ENCODE measurements around the gene DNAI4.
A peak's percentile ranks its signal among the peaks of the same experiment; 100 is the strongest.
"Not testable (repeated sequence)": the region's sequence is repeated elsewhere in the genome, so short reads cannot be mapped to it uniquely, and the experiment has no call there.

The DNAI4 gene, protein sequence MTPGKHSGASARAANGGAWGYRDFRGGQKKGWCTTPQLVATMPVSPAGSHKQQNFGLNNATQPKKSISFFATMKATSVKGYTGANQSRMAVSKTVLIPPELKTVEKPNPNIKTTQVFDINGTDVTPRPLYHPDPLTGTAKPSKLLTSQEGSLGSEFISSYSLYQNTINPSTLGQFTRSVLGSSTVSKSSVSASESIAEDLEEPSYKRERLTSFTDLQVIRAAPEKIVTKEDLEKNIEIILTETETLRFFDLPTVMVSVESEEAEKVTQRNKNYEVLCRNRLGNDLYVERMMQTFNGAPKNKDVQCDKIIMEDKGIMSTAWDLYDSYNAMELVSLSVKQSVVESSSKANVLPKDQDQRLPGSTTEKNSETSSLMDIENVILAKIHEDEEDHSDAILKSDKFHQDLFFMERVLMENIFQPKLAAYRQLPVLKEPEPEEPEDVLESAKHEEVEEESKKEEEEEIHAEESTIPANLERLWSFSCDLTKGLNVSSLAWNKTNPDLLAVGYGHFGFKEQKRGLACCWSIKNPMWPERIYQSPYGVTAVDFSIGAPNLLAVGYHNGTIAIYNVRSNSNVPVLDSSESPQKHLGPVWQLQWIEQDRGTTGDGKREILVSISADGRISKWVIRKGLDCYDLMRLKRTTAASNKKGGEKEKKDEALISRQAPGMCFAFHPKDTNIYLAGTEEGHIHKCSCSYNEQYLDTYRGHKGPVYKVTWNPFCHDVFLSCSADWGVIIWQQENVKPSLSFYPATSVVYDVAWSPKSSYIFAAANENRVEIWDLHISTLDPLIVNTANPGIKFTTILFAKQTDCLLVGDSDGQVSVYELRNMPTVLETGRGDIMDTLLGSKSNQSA

DNA sequence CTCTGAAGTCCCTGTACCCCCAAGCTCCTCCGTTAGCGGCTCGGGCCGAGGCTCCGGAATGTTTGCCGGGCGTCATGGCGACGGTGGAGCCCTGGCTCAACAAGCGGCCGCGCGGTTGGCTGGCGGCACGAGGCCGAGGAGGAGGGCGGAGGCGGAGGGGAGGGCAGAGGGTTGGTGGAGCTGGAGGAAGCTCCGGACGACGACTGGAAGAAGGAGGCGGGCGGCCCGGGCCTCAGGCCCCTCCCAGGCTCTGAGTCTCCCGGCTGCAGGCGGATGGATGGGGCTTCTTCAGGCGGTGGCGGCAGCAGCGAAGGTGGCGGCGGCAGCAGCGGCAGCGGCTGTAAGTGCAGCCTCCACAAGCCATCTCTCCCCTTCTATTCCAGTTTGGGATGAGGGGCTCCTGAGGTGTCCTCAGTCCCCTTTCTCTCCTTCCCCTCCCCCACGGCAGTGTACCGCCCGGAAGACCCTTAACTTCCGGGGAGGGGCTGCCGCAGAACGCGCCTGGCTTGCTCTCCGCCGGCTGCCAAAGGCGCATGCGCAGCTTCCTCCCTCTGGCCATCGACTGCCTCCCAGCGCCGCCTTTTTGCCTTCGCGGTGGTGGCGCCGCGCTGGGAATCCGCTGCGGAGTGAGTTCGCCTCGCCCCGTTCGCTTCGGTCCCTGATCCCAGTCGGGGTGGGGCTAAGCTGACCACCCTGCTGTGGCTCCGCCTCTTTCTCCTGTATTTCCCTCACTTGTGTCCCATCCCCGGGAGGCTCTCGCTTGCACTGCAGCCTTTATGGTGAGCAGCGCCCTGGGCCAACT, at the start of gene DNAI4, which contains the start of gene MIER1:
TSS of gene DNAI4 (minus strand) at position 101 of the 802 bp plus-strand sequence. CDS start at position 76, 25 bp downstream.
TSS of gene MIER1 (plus strand) at position 235 of the 802 bp plus-strand sequence. CDS start at position 274, 39 bp downstream.
- DNase-seq, result peak; percentile 95 to 96

DNA sequence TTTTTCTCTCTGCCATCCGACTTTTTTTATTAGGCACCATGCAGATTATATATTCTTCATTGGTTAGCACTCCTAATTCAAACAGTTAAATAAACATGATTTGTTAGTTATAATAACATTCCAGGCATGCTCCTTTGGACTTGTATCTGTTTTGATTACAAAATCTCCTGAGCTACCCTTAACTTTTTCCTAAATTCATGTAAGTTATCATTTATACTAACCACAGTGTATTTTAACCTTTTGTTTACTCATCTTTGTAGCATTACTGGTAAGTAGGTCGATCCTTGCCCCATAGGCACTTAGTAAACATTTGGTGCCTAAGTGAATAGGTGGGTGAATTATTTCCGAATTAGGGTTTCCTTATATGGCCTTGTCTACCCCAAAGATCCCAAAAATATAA, 43.9 kb upstream of the DNAI4 start:
- DNase-seq, result no peak

DNA sequence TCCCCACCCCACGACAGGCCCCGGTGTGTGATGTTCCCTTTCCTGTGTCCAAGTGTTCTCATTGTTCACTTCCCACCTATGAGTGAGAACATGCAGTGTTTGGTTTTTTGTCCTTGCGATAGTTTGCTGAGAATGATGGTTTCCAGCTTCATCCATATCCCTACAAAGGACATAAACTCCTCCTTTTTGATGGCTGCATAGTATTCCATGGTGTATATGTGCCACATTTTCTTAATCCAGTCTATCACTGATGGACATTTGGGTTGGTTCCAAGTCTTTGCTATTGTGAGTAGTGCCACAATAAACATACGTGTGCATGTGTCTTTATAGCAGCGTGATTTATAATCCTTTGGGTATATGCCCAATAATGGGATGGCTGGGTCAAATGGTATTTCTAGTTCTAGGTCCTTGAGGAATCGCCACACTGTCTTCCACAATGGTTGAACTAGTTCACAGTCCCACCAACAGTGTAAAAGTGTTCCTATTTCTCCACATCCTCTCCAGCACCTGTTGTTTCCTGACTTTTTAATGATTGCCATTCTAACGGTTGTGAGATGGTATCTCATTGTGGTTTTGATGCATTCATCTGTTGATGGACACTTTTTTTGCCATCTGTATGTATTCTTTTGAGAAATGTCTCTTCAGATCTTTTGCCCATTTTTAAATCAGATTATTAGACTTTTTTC, 41.7 kb upstream of the DNAI4 start:
- DNase-seq, result not testable (repeated sequence)

DNA sequence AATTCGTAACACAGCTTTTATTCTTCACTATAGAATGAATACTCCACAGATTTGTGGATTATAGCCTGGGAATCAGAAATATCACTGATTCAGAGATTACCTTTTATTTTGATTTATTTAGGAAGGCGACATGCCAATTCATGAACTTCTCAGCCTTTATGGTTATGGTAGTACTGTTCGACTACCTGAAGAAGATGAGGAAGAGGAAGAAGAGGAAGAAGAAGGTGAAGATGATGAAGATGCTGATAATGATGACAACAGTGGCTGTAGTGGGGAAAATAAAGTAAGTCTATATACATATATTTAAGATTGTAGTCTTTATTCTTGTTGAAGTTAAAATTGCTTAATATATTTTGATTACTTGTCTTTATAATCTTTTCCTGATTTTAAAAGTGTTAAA, 33.3 kb upstream of the DNAI4 start:
- no peak for DNase-seq

DNA sequence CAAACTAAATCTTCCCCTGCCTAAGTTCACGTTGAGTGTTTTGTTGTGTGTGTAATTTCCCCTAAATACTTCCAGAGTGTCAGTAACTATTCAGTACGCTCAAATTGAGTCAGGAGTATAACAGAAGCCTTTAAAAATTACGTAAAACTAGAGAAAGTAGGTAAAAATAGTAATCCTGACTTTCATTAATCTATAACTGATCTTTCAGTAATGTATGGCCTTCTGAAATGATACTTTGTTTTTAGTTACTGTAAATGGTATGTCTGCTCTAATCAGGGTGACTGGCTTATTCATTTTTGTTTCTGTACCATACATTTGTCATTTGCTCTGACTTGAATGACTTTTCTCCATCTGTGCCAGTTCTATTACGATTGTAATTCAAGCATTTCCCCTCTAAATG, 29.6 kb upstream of the DNAI4 start:
- DNase-seq, result no peak

DNA sequence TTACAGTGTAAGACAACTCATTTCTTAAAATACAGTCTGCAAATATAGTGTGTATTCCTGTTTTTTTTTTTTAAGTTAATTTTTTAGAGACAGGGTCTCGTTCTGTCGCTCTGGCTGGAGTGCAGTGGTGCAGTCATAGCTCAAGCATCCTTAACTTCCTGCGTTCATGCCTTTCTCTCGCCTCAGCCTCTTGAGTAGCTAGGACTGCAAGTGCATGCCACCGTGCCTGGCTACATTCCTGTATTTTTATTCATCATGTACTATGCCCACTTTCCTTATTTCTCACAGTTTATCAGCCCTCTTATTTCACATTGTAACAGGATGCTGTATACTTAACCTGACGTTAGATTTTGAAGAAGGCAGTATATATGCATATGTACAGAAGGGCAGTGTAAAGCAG, 26.9 kb upstream of the DNAI4 start:
- DNase-seq, result no peak

DNA sequence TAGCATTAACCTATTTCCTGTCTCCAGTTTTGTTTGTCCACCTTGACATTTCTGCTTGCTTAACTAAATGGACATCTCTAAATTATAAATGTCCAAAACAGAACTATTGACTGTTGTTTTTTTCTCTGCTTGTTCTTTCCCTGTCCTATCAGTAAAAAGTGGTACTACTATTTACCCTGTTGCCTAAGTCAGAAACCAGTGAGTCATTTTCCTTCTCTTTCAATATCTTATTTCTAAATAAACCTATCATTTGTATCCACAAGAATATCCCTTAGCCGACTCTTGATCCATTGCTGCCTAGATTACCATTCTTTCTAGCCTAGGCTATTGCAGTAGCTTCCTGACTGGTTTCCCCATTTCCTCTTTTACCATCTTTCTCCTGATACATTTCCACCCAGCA, 22.6 kb upstream of the DNAI4 start:
- DNase-seq, result no peak

DNA sequence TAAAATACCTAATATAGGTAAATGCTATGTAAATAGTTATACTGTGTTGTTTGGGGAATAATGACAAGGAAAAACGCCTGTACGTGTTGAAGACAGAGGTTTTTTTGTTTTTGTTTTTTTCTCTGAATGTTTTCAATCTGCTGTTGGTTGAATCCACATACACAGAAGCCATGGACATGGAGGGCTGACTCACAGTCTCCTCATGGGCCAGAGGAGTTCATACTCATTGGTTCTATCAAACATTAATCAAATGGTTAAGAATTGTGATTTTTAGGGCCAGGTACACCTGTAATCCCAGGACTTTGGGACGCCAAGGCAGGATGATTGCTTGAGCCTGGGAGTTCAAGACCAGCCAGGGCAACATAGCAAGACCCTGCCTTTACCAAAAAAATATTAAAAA, 20.7 kb upstream of the DNAI4 start:
- DNase-seq, result no peak

DNA sequence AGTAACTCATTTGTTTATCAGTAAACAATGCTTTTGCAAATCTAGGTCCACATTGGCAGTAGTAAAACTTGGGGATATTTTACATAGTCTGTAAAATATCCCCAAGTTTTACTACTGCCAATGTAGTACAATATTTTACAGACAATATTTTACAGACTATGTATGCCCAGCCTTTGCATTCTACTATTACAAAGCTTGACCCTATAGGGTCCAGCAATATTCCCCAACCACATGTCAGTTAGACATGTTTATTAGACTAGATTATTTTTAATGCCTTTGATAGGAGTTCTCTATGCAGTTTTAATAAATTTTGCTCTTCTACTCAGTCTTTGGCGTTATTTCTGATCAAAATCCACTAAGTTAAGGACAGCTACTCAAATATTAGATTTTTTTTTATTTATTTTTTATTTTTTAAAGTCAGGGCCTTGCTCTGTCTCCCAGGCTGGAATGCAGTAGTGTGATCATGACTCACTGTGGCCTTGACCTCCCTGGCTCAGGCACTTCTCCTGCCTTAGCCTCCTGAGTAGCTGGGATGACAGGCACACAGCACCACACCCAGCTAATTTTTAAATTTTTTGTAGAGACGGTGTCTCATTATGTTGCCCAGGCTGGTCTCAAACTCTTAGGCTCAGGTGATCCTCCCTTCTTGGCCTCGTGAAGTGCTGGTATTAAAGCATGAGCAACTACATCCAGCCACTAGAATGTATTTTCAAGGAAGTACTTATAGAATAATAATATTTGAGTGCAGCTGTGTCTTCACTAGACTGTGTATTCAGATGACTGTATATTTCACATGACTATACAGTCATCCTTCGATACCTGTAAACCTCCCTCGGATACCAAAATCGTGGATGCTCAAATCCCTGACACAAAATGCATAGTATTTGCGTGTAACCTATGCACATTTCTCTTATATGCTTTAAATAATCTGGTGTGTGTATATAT, 19.9 kb upstream of the DNAI4 start:
- no peak for DNase-seq

DNA sequence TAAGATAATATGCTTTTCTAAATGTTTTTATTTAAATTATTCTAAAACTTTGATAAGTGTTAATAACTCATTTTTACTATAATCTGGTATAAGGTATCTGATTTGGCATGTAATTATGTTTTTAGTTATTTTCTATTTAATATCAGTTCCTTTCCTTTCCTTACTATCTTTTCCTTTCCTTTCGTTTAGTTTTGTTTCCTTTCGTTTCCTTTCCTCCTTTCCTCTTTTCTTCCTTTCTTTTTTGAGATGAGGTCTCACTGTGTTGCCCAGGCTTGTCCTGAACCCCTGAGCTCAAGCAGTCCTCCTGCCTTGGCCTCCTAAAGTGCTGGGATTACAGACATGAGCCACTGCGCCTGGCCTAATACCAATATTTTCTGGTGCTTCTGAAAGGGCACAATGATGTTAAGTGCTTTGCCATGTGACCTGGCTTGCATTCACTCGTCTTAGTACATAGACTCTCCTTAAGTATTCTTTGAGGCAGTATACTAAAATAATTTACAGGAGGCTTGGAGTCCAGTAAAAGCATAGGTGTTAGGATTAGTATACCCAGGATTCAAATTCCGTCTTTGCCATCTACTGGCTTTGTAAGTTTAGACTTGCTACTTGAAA, 18.8 kb upstream of the DNAI4 start:
- DNase-seq, result no peak

DNA sequence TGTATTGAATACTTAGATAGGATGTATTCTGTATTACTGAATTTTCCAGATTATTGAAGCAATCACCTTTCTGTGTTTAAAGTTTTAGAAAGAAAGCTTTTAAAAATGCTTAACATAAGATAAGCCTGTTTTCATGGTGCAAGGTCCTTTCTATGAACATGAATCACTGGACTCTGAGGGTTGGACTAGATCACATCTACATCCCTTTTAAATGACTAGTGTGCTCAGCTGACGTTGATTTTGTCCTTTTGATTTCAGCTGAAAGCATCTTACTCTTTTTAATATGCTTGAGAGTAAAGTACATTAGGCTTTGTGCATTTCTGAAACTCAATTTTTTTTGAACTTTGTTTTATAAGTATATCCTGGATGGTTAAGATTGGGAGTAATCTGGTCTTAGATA, 16.3 kb upstream of the DNAI4 start:
- no peak for DNase-seq

DNA sequence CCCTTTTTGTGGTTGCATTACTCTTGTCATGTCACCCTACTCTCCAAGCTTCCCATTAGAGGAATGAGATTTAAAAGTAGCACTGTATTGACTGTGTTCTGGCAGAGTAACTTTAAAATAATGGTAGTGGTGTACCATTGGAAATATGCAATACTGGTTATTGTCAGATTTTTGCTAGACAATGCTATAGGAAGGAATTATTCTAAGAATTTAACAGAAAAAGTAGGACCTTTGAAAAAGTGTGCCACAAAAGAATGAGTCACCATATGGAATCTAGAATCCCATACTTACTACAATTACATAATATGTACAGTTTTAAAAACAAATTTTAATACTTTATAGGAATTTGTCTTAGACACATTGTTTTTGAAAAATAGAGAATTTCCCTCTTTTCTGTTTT, 14.0 kb upstream of the DNAI4 start:
- DNase-seq, result no peak

DNA sequence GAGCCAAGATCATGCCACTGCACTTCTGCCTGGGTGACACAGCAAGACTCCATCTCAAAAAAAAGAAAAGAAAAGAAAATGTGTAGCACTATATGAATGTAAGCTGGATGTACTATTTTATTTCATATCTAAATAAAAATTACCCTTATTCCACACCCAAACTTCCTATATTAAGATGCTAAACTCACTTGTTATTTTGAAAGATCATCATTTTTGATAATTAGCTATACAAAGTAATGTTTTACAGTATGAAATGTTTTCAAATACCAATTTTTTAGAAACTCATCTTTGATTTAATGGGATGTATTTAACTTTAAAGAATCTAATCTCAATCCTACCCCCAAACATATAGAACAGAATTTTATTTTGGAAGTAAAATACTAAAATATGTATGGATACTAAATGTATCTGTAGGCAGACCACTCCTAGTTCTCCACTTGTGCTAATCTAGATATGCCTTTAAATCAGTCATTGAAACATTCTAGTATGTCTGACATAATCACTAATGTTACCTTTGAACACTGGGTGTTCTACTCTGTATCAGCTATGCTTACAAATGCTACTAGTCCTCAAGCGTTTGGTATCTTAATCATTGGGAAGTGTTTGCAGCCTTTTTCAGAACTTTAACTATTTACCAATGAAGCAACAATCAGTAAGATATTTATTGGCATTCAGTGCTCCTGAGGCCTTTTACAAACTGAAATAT, 13.0 kb upstream of the DNAI4 start:
- DNase-seq, result no peak

DNA sequence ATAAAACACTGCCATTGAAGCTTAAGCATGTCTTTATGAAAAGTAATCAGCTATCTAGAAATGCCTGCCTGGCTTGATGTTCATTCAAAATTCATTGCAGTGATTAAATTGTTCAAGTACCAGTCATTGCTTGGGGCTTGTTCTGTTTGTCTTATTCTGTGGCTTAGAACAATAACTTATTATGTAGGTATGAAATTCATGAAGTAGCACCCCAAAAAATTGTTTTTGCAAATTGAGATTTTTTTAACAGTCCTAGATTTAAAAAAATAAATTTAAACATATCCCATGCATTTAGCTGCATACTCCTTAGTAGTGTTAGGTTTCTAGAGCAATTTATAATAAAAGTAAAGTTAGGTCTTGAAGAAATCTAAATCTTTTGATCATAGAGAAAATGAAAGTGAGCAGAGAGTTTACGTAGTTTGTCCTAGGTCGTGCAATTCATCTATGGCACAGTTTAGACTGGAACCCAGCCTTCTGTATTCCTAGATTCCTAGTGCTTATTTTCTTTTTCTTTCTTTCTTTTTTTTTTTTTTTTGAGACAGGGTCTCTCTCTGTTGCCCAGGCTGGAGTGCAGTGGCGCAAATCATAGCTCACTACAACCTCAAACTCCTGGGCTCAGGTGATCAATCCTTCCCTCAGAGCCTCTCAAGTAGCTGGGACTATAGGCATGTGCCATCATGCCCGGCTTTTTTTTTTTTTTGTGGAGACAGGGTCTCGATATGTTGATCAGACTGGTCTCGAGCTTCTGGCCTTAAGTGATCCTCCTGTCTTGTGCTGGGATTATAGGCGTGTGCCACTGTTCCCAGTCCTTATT, 9.4 kb upstream of the DNAI4 start:
- DNase-seq, result no peak

DNA sequence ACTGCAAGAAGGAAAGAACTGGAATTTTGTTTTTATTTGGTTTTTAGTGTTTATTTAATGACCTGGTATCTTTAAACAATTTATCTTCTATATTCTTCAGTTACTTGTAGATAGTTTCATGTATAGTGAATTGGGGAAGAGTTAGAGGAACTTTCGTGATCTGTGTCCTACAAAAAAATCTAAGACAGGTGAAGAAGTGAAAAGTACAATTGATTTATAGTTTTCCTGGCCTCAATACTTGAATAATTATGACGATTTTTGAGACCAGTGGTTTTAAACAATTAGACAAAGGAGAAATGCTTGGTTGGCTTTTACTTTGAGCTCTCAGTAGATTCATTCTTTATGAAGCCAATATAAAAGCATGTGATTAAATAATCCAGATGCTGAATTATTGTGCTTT, 7.6 kb upstream of the DNAI4 start:
- no peak for DNase-seq

DNA sequence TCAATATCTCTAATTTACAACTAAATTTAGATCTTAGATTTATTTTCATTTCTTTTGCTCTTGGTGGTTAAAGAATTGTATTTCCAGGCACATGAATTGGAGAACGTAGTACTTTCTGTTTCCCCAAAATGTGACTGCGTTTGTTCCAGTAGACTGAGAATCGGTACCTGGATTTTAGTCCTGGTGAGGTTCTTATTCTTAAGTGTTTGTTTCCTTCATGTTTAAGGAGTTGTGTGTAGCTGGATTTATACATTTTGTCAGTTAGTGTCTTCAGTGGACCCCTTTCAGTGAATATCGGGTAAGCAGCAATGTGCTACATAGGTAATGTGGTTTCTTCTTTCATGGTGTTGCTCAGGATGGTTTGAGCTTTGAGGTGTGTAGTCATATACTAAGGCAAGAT, 6.9 kb upstream of the DNAI4 start:
- DNase-seq, result no peak

DNA sequence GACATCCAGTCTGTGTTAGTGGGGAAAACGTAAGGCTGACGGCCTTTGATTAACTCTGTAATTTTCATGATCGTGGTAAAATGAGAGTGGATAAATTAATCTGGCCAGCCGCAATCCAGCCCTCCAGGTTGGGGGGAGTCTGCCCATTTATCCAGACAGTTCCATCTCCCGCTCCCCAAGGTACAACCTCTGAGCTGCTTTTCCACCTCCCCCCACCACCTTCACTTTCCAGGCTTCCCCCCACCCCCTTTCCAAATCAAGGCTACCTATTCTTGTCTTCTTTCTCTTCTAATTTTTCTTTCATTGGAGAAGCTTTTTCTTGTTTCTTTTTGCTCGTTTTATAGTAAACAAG, 6.1 kb upstream of the DNAI4 start:
- no peak for DNase-seq

DNA sequence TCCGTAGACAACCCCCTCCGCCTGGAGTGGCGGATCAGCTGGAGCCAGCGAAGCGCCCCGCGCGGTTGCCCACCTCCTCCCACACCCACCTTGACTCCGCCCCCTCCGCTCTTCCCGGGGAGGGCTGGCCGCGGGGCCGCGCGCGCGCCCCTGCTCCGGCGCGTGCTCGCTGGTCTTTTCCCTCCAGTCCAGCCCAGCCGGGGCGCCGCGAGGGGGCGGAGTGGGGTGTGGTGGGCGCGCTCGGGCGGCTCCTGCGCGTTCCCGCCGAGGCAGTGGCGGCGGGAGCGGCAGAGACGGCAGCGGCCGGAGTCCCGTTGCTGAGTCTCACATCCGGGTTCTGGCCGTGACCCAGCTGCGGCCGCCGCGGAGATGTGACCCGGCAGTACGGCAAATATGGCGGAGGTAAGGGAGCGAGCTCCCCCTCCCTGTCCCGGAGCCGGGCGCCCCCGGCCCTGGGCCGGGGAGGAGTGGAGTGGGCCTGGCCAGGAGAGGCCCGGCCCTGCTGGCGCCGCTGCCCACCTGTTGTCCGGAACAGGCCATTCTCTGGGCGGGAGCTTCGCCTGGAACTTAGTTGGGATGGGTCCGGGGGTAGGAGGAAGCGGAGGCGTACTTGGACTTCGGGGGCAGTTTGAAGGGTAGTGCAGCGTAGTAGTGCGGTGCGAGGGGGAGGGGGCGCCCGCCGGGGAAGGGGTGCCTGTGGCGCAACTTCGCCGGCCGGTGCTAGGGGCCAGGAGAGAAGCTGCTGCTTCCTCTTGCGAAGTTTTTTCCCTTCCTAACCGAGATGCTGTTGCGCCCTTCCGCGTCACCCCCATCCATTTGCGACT, 5.6 kb upstream of the DNAI4 start:
- DNase-seq, result peak; percentile 91 to 95

DNA sequence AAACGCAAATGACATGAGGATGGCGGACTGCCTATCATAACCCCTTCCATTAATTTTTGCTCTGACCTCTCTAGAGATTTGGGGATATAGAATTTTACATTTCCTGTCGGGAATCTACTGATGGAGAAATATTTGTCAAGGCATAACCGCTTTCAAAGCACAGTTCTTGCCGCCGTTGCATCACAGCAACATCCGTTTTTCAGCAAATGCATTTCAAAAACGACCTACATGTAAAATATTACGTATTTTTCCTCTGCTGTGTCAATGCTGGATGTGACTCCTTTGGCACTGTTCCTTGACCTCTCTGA, 5.0 kb upstream of the DNAI4 start:
- no peak for DNase-seq

All from stimulated activated CD4-positive, alpha-beta T cell treated with anti-CD3 and anti-CD28 coated beads, Interleukin-4, amount 100 ng/mL, for 4 hours (primary cell).